Left ventricle myocardium inferior (tissue), 1 donor: ENCODE results near the gene MS4A14. TPM values are rescaled to one million over a fixed set of nuclear protein-coding genes. Genes with fewer than 3 reads are reported as not detected.

ENCODE experiments used
- DNase-seq: peaks from one replicate; pipeline ENCODE4 v3.0.0-alpha.2; 2020
- H3K27ac ChIP-seq: fragments of 200-600 bp; replicated peaks from 2 replicates; pipeline ENCODE4 v1.8.0; 2021
- H3K27me3 ChIP-seq: fragments of 200-600 bp; 2 replicates; pipeline ENCODE4 v1.8.0; 2021; ENCODE audit warnings: low read depth
- H3K36me3 ChIP-seq: fragments of 200-600 bp; 2 replicates; pipeline ENCODE4 v1.8.0; 2021
- H3K4me1 ChIP-seq: fragments of 200-600 bp; 2 replicates; pipeline ENCODE4 v1.8.0; 2021
- H3K4me3 ChIP-seq: fragments of 200-600 bp; 2 replicates; pipeline ENCODE4 v1.8.0; 2021; ENCODE audit warnings: mild to moderate bottlenecking, moderate library complexity
- H3K9me3 ChIP-seq: fragments of 200-600 bp; replicated peaks from 2 replicates; pipeline ENCODE4 v1.8.0; 2021
- CTCF ChIP-seq: fragments of 200-600 bp; IDR thresholded peaks from 2 replicates; pipeline ENCODE4 v1.8.0; 2021; ENCODE audit warnings: antibody characterized with exemption, mild to moderate bottlenecking, borderline replicate concordance
- intact Hi-C: fragments of 100-400 bp; cut with micrococcal nuclease; formaldehyde crosslinking; loops from one replicate; pipeline ENCODE4 v1.11.0; 2022
- total RNA-seq: library from RNA; stranded (reverse); fragmentation: NEBNext Ultra II Directional; extraction: Animal tissue kit (Norgen Biotek cat#: 25700); gene quantifications from one replicate; pipeline ENCODE4 v1.2.1, GENCODE V29; 2021
- donor health status: DM: no; HTN: yes; CAD: no; lungs with severe emphysema.

The MS4A14 gene
- total RNA-seq, 1 donor from 2014 or later: 1.1 TPM

DNA sequence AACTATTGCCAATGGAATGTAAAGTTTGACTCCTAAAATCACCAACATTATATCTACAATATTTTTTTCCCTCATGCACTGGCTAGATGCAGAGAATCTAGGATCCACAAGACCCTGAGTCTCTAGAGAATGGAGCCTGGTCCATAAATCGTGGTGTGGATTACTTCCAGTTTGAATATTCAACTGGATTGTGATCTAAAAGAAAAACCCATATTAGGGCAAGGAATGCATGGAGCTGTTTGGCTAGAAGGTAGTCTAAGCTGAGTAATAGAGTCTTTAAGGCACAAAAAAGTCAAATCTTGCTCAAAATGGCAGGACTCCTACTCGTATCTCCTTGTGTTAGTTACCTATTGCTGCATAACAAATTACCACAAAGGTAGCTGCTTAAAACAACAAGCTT, 23.8 kb downstream of the MS4A14 start:
- H3K9me3 ChIP-seq: peaks cover 21% of the 10 kb centered on the region
- no peak for TF ChIP-seq CTCF
- H3K27ac ChIP-seq: no peak overlapping the region
- DNase-seq: no peak
- H3K36me3 ChIP-seq: no peaks in the 10 kb centered on the region
- intact Hi-C loops: no loop called here
- H3K4me3 ChIP-seq: no peak overlapping the region
- H3K4me1 ChIP-seq: no peaks in the 10 kb centered on the region
- H3K27me3 ChIP-seq: no peaks in the 10 kb centered on the region

DNA sequence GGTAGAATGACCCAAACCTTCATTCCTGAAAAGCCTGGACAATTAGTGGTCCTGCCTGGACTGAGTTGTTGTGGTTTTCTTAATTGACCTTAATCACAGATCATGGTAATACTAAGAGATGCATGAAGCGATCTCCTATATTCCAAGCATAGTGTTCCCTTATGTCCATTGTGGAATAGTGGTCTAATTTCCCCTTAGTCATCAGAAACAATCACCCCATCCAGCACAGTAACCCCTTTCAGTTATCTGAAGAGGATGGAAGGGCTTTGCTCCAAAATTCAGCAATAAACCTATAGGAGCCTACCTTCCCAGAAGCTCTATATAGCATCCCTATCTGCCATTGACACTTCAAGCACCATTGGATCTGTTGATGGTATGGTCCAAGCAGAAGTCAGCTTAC, 26.4 kb downstream of the MS4A14 start:
- Histone ChIP-seq H3K4me1 (no peaks in the 10 kb centered on the region), H3K27ac (no peak overlapping the region), H3K4me3 (no peak overlapping the region), H3K36me3 (no peaks in the 10 kb centered on the region), H3K27me3 (no peaks in the 10 kb centered on the region), H3K9me3 (peaks cover 21% of the 10 kb centered on the region)
- no peak for TF ChIP-seq CTCF
- no peak for DNase-seq
- intact Hi-C loops: no loop called here

GRCh38 chr11:60428517-60428916, 32.3 kb downstream of the MS4A14 start:
- no peaks in the 10 kb centered on the region for H3K27me3 ChIP-seq
- no peak overlapping the region for H3K27ac ChIP-seq
- H3K4me1 ChIP-seq: no peaks in the 10 kb centered on the region
- no peak for DNase-seq
- intact Hi-C loops: no loop called here
- H3K36me3 ChIP-seq: no peaks in the 10 kb centered on the region
- no peak overlapping the region for H3K4me3 ChIP-seq
- H3K9me3 ChIP-seq: no peaks in the 10 kb centered on the region
- TF ChIP-seq CTCF: no peak

DNA sequence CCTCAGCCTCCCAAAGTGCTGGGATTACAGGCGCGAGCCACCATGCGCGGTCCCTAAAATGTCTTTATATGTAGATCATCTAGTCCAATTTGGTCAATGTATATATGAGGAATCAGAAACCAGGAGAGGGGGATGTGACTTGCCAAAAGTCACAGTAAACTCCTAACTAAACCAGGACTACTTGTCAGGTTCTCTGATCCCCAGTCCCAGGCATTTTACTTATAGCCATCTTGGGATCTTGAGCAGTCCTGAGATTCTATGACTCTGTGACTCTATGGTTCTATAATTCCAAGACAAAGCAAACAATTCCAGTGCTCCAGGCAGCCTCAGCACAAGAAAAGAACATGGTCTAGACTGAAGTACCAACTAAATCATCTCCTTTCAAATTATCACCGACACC, 33.0 kb downstream of the MS4A14 start, which contains the start of gene MS4A5:
MS4A5 (plus strand) TSS at position 301 of the 400 bp plus-strand sequence. CDS start 103 bp downstream, outside the sequence.
- H3K4me1 ChIP-seq: no peaks in the 10 kb centered on the region
- H3K4me3 ChIP-seq: no peak within 1 kb of the TSS
- no peaks in the 10 kb centered on the region for H3K27me3 ChIP-seq
- no peak for TF ChIP-seq CTCF
- no peaks in the 10 kb centered on the region for H3K9me3 ChIP-seq
- no peak within 1 kb of the TSS for H3K27ac ChIP-seq
- DNase-seq: no peak
- intact Hi-C loops: no loop called here
- no peaks in the 10 kb centered on the region for H3K36me3 ChIP-seq

DNA sequence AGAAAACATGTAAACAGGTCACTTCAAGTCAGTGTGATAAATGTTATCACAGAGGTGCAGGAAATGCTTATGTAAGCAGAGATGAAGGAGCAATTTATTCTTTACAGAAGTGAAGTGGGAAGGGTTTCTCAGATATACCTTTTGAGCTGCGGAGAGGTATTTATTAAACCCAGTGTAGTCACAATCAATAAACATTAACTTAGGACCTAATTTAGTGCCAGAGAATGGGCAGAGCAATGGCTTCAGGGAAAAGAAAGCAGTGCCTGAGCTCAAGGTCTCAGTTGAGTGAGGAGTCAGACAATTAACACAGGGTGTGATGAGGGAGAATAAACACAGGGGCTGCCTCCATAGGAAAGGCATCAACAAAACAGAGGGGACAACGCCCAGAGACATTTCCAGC, 35.0 kb downstream of the MS4A14 start:
- no peak for TF ChIP-seq CTCF
- no peak overlapping the region for H3K27ac ChIP-seq
- no peaks in the 10 kb centered on the region for H3K9me3 ChIP-seq
- H3K27me3 ChIP-seq: no peaks in the 10 kb centered on the region
- H3K4me1 ChIP-seq: no peaks in the 10 kb centered on the region
- DNase-seq: no peak
- intact Hi-C loops: no loop called here
- H3K36me3 ChIP-seq: no peaks in the 10 kb centered on the region
- H3K4me3 ChIP-seq: no peak overlapping the region

DNA sequence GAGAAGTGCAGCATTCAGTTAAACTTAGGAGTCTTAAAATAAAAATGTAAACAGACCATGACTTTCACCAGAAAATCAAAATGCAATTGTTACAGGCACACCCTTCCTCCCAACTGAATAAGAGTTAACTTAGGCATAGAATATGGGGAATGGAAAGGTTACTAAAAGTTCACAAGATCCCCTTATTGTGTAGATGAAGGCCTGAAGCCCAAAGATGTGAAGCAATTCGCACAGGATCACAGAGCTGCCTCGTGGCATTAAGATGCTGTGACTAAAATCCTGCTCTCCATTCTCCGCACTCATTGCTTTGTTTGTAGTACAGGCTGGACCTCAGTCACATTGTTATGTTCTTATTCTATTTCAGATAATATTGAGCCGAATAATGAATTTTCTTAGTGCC, 37.1 kb downstream of the MS4A14 start:
- Histone ChIP-seq H3K4me1 (no peaks in the 10 kb centered on the region), H3K9me3 (no peaks in the 10 kb centered on the region), H3K36me3 (no peaks in the 10 kb centered on the region), H3K27ac (no peak overlapping the region), H3K4me3 (no peak overlapping the region), H3K27me3 (no peaks in the 10 kb centered on the region)
- intact Hi-C loops: no loop called here
- TF ChIP-seq CTCF: no peak
- DNase-seq: no peak
